ENCODE data around the gene SIGMAR1.

The SIGMAR1 gene

DNA sequence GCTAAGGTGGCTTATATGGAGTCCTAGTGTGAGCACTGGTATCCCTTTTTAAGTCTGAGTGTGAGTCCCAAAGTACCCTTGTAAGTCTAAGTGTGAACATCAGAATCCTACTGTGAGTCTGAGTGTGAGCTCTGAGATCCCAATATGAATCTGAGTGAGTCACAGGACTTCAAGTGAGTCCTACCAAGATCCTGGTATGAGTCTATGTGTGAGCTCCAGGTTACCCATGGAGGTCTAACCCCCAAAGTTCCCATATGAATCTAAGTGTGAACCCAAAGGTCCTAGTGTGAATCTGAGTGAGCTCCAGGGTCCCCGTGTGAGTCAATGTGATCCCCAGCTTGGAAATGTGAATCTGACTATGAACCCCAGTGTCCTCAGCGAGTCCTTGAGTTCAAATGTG, 50.3 kb downstream of the SIGMAR1 start:
- DNase-seq = no peak
- H3K27me3 Mint-ChIP-seq = peaks cover 82% of the 10 kb centered on the region
- no peak overlapping the region for H3K27ac Mint-ChIP-seq
- peaks cover 36% of the 10 kb centered on the region for H3K4me1 Mint-ChIP-seq
- H3K4me3 Mint-ChIP-seq = no peak overlapping the region
- no peaks in the 10 kb centered on the region for H3K9me3 Mint-ChIP-seq
- no peak for ATAC-seq

DNA sequence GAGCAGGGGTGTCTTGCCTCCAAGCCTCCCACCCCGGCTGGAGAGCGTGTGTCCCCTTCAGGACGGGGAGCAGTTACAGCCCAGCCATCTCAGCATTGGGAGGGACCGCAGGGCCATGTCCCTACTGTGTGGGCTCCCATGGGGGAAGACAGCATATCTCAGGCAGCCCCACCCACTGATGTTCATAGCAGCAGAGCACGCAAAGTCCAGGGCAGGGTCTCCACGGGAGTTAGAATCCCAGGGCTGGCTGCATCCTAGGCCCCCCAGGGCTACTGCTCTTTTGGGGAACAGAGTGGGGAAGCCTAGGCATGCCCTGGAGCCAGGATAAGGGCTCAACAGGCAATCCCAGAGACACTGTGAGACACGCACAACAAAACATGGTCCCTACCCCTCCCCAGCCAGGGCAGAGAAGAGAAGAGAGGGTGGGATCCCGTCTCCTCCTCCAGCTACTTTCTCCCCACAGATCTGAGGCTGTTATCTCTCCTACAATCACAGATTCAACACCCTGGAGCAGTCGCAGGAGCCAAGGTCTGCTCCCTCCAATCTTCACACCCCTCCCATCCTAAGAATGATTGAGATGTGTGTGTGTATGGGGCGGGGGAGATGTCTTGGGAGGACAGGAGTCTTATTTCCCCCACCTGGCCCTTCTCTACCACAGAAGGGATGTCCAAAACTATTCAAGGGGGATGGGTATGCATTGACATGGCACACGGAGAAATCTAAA, 51.5 kb downstream of the SIGMAR1 start:
- no peak overlapping the region for H3K27ac Mint-ChIP-seq
- DNase-seq = no peak
- H3K9me3 Mint-ChIP-seq = no peaks in the 10 kb centered on the region
- H3K4me3 Mint-ChIP-seq = no peak overlapping the region
- no peak for ATAC-seq
- H3K27me3 Mint-ChIP-seq = peaks cover 73% of the 10 kb centered on the region
- peaks cover 25% of the 10 kb centered on the region for H3K4me1 Mint-ChIP-seq

DNA sequence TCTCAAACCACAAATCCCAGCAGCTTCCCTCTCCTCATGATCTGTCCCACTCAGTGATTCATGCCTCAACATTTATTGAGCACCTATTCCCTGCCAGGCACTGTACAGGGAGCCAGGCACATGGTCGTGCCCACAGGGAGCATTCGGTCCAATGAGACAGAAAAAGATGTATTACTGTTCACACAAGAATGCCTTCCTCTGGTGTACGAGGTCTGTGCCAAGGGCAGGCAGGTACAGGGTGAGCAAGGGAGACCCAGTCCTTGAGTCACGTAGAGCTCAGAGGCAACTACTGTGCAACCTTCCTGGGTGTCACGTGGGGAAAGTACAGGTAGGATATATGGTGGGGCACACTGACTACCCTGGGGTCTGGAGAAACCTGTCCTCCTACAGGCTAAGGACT, 52.6 kb downstream of the SIGMAR1 start:
- DNase-seq = no peak
- Mint-ChIP-seq H3K27ac (no peak overlapping the region), H3K9me3 (no peaks in the 10 kb centered on the region), H3K4me1 (peaks cover 13% of the 10 kb centered on the region), H3K27me3 (peaks cover 73% of the 10 kb centered on the region), H3K4me3 (no peak overlapping the region)
- no peak for ATAC-seq
